ENCODE results near the gene SHOC1. TPM values are rescaled to one million over a fixed set of nuclear protein-coding genes. Genes with fewer than 3 reads are reported as not detected.

The SHOC1 gene
- total RNA-seq, 2 experiments from 2014 or later: not detected

GRCh38 chr9:111762556-111762955 is 32.2 kb downstream of the SHOC1 start:
- BruUV-seq (replicated peaks): no TSS peak
- intact Hi-C loops (cut with micrococcal nuclease; ENCODE audit: unreplicated experiment): no loop called here

GRCh38 chr9:111759762-111760639 is 34.7 kb downstream of the SHOC1 start:
- no TSS peak for BruUV-seq (replicated peaks)
- CTCF ChIA-PET (ENCODE audit: unreplicated experiment): interaction anchor here (1.0 to 2.0 kb wide), 2 partner anchors 315 to 317 kb away, joined by 3 to 6 read pairs; no protein-coding TSS in a partner anchor
- Histone ChIP-seq H3K36me3 (ENCODE audit: insufficient read depth, low read length) (no peaks in the 10 kb centered on the region), H3K27ac (ENCODE audit: low read depth, low read length, poor library complexity, severe bottlenecking) (no peak overlapping the region), H3K9me3 (ENCODE audit: low read length) (no peaks in the 10 kb centered on the region), H3K4me2 (ENCODE audit: low read length) (no peak overlapping the region), H3K4me3 (ENCODE audit: low read depth, low read length, poor library complexity, severe bottlenecking) (no peak overlapping the region), H3K4me1 (ENCODE audit: insufficient read depth, low read length, poor library complexity, severe bottlenecking) (no peaks in the 10 kb centered on the region), H2AFZ (ENCODE audit: low read length) (no peak overlapping the region), H3K79me2 (ENCODE audit: insufficient read depth, low read depth, low read length) (no peaks in the 10 kb centered on the region), H4K20me1 (ENCODE audit: insufficient read depth, low read length) (no peaks in the 10 kb centered on the region), H3K9me2 (ENCODE audit: insufficient read depth, low read length) (no peaks in the 10 kb centered on the region)
- DNase-seq (ENCODE audit: low spot score): peak; percentile 71
- POLR2A ChIA-PET: no interaction called here
- TF ChIP-seq EZH2phosphoT487 (IDR thresholded peaks at IDR 0.05; ENCODE audit: borderline replicate concordance, low read depth, low read length) (no peak), CTCF (conservative IDR thresholded peaks at IDR 0.05; ENCODE audit: low read length) (peak; percentile 85)
- intact Hi-C loops (cut with micrococcal nuclease; ENCODE audit: unreplicated experiment): loop anchor here (1.0 to 2.0 kb wide), 3 partner anchors 215 to 601 kb away; no protein-coding TSS in a partner anchor

More at GRCh38 chr9:111762556-111762955, 32.2 kb downstream of the SHOC1 start:
- Histone ChIP-seq H3K79me2 (ENCODE audit: insufficient read depth, low read depth, low read length) (no peaks in the 10 kb centered on the region), H3K4me3 (ENCODE audit: low read depth, low read length, poor library complexity, severe bottlenecking) (no peak overlapping the region), H2AFZ (ENCODE audit: low read length) (no peak overlapping the region), H3K9me3 (ENCODE audit: low read length) (no peaks in the 10 kb centered on the region), H3K9me2 (ENCODE audit: insufficient read depth, low read length) (no peaks in the 10 kb centered on the region), H3K27ac (ENCODE audit: low read depth, low read length, poor library complexity, severe bottlenecking) (no peak overlapping the region), H3K36me3 (ENCODE audit: insufficient read depth, low read length) (no peaks in the 10 kb centered on the region), H3K4me2 (ENCODE audit: low read length) (no peak overlapping the region), H3K4me1 (ENCODE audit: insufficient read depth, low read length, poor library complexity, severe bottlenecking) (no peaks in the 10 kb centered on the region), H4K20me1 (ENCODE audit: insufficient read depth, low read length) (no peaks in the 10 kb centered on the region)
- POLR2A ChIA-PET: no interaction called here
- no peak for DNase-seq (ENCODE audit: low spot score)
- CTCF ChIA-PET (ENCODE audit: unreplicated experiment): no interaction called here
- TF ChIP-seq EZH2phosphoT487 (IDR thresholded peaks at IDR 0.05; ENCODE audit: borderline replicate concordance, low read depth, low read length) (no peak), CTCF (conservative IDR thresholded peaks at IDR 0.05; ENCODE audit: low read length) (no peak)

- intact Hi-C loops (cut with micrococcal nuclease; ENCODE audit: unreplicated experiment): no loop called here
- Histone ChIP-seq H3K27ac (ENCODE audit: low read depth, low read length, poor library complexity, severe bottlenecking) (no peak overlapping the region), H3K79me2 (ENCODE audit: insufficient read depth, low read depth, low read length) (no peaks in the 10 kb centered on the region), H3K9me2 (ENCODE audit: insufficient read depth, low read length) (no peaks in the 10 kb centered on the region), H3K4me3 (ENCODE audit: low read depth, low read length, poor library complexity, severe bottlenecking) (no peak overlapping the region), H4K20me1 (ENCODE audit: insufficient read depth, low read length) (no peaks in the 10 kb centered on the region), H3K36me3 (ENCODE audit: insufficient read depth, low read length) (no peaks in the 10 kb centered on the region), H3K4me1 (ENCODE audit: insufficient read depth, low read length, poor library complexity, severe bottlenecking) (no peaks in the 10 kb centered on the region), H2AFZ (ENCODE audit: low read length) (no peak overlapping the region), H3K4me2 (ENCODE audit: low read length) (no peak overlapping the region), H3K9me3 (ENCODE audit: low read length) (no peaks in the 10 kb centered on the region)
- no peak for TF ChIP-seq EZH2phosphoT487 (IDR thresholded peaks at IDR 0.05; ENCODE audit: borderline replicate concordance, low read depth, low read length)
- CTCF ChIA-PET (ENCODE audit: unreplicated experiment): no interaction called here
- POLR2A ChIA-PET: interaction anchor here (0.5 kb wide), 1 partner anchor 75 kb away, joined by 3 read pairs; no protein-coding TSS in a partner anchor
- BruUV-seq (replicated peaks): no TSS peak
- DNase-seq (ENCODE audit: low spot score): no peak
These were observed 39.9 kb downstream of the SHOC1 start for GRCh38 chr9:111754800-111755199.

Data from OCI-LY7 (cell line).